ENCODE data around the gene DUSP1. TPM values are rescaled to one million over a fixed set of nuclear protein-coding genes. Genes with fewer than 3 reads are reported as not detected.

The DUSP1 gene
- total RNA-seq, 4 donors from 2014 or later, result 469 to 701 (median 567) TPM

- TF ChIP-seq EP300 (IDR thresholded peaks at IDR 0.05; ENCODE audit: low read depth), result no peak
- TF ChIP-seq POLR2AphosphoS5 (IDR thresholded peaks at IDR 0.05), result no peak
- no peak for TF ChIP-seq POLR2A (IDR thresholded peaks at IDR 0.05)
- no peak for TF ChIP-seq CTCF (IDR thresholded peaks at IDR 0.05)
- DNase-seq, result no peak
- Histone ChIP-seq H3K9me3 (no peaks in the 10 kb centered on the region), H3K27ac (no peak overlapping the region), H3K4me1 (peaks cover 3 to 20% (median 7%) of the 10 kb centered on the region in 4 donors), H3K4me3 (no peak overlapping the region), H3K36me3 (no peaks in the 10 kb centered on the region), H3K27me3 (no peaks in the 10 kb centered on the region)
- intact Hi-C loops (cut with DNase I; ENCODE audit: low total_unique reads) (no loop called here), in situ Hi-C loops (cut with MboI; ENCODE audit: low pct_ligation_motif_present in 1 of 4, low pct_unique_long_range_greater_than_20kb in 1 of 4, low sequenced_read_pairs in 3 of 4) (no loop called here)
- WGBS, 2 donors (ENCODE audit: low coverage in 1 of 2), result 91 to 100% methylated on average over 1 to 4 of the region's 4 CpGs
These were observed 31.7 kb upstream of the DUSP1 start for GRCh38 chr5:172802567-172803176.

GRCh38 chr5:172802112-172802511 lies 31.1 kb upstream of the DUSP1 start:
- Histone ChIP-seq H3K4me3 (no peak overlapping the region), H3K27me3 (no peaks in the 10 kb centered on the region), H3K36me3 (no peaks in the 10 kb centered on the region), H3K27ac (no peak overlapping the region), H3K4me1 (peaks cover 3 to 17% (median 6%) of the 10 kb centered on the region in 4 donors), H3K9me3 (no peaks in the 10 kb centered on the region)
- intact Hi-C loops (cut with DNase I; ENCODE audit: low total_unique reads), result no loop called here
- in situ Hi-C loops (cut with MboI; ENCODE audit: low pct_ligation_motif_present in 1 of 4, low pct_unique_long_range_greater_than_20kb in 1 of 4, low sequenced_read_pairs in 3 of 4), result no loop called here
- WGBS, 2 donors (ENCODE audit: low coverage in 1 of 2), result 80 to 95% methylated on average over 1 to 2 of the region's 2 CpGs
- no peak for DNase-seq
- TF ChIP-seq POLR2AphosphoS5 (IDR thresholded peaks at IDR 0.05) (no peak), CTCF (IDR thresholded peaks at IDR 0.05) (no peak), POLR2A (IDR thresholded peaks at IDR 0.05) (no peak), EP300 (IDR thresholded peaks at IDR 0.05; ENCODE audit: low read depth) (no peak)

- no peaks in the 10 kb centered on the region for H3K27me3 ChIP-seq
- no peaks in the 10 kb centered on the region for H3K9me3 ChIP-seq
- in situ Hi-C loops (cut with MboI; ENCODE audit: low pct_ligation_motif_present in 1 of 4, low pct_unique_long_range_greater_than_20kb in 1 of 4, low sequenced_read_pairs in 3 of 4) (no loop called here), intact Hi-C loops (cut with DNase I; ENCODE audit: low total_unique reads) (no loop called here)
- no peak overlapping the region for H3K4me3 ChIP-seq
- no peaks in the 10 kb centered on the region for H3K36me3 ChIP-seq
- peak overlapping the region; percentile 18 to 79 (median 52) for H3K27ac ChIP-seq
- 83 to 87% methylated on average over 1 to 4 of the region's 4 CpGs for WGBS, 2 donors (ENCODE audit: low coverage in 1 of 2)
- H3K4me1 ChIP-seq, result peaks cover 0 to 11% (median 4%) of the 10 kb centered on the region in 4 donors
- no peak for TF ChIP-seq CTCF (IDR thresholded peaks at IDR 0.05)
- TF ChIP-seq POLR2AphosphoS5 (IDR thresholded peaks at IDR 0.05), result no peak
- no peak for TF ChIP-seq POLR2A (IDR thresholded peaks at IDR 0.05)
- no peak for TF ChIP-seq EP300 (IDR thresholded peaks at IDR 0.05; ENCODE audit: low read depth)
- DNase-seq, result no peak
These were observed 30.2 kb upstream of the DUSP1 start for GRCh38 chr5:172801179-172801671.

- TF ChIP-seq POLR2A (IDR thresholded peaks at IDR 0.05) (peak; percentile 19), POLR2AphosphoS5 (IDR thresholded peaks at IDR 0.05) (peak in 2 of 3 donors; percentile 30 to 43), CTCF (IDR thresholded peaks at IDR 0.05) (no peak), EP300 (IDR thresholded peaks at IDR 0.05; ENCODE audit: low read depth) (no peak)
- 71 to 78% methylated on average over 1 to 16 of the region's 16 CpGs for whole genome bisulfite sequencing, 2 donors (ENCODE audit: low coverage in 1 of 2)
- peak; percentile 58 for DNase-seq
- Histone ChIP-seq H3K27ac (peak overlapping the region; percentile 55 to 79 (median 74)), H3K27me3 (no peaks in the 10 kb centered on the region), H3K9me3 (no peaks in the 10 kb centered on the region), H3K4me1 (peaks cover 0 to 19% (median 6%) of the 10 kb centered on the region in 4 donors), H3K4me3 (no peak overlapping the region), H3K36me3 (no peaks in the 10 kb centered on the region)
- intact Hi-C loops (cut with DNase I; ENCODE audit: low total_unique reads) (no loop called here), in situ Hi-C loops (cut with MboI; ENCODE audit: low pct_ligation_motif_present in 1 of 4, low pct_unique_long_range_greater_than_20kb in 1 of 4, low sequenced_read_pairs in 3 of 4) (no loop called here)
These were observed 29.1 kb upstream of the DUSP1 start for GRCh38 chr5:172800088-172800551.

All from transverse colon (tissue), 4 donors.